ENCODE results near the gene ADH1C.

The ADH1C gene

DNA sequence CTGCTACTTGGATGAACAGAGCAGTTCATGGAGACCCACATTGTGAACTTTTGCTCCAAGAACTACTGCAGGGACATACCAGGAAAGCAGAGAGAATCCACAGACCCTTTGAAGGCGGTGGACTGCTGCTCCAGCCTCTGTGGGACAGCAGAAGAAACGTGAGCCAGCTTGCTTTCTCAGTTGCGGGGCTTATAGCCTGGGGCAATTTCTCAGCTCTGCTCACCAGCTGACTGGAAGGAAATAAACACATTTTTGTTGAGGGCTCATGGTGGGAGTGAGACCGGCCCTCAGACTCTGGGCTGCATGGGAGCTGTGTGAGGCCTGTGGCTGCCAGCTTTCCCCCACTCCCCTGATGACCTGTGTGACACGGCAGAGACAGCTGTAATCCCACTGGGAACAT lies 59.2 kb downstream of the ADH1C start:
- no peak for DNase-seq

DNA sequence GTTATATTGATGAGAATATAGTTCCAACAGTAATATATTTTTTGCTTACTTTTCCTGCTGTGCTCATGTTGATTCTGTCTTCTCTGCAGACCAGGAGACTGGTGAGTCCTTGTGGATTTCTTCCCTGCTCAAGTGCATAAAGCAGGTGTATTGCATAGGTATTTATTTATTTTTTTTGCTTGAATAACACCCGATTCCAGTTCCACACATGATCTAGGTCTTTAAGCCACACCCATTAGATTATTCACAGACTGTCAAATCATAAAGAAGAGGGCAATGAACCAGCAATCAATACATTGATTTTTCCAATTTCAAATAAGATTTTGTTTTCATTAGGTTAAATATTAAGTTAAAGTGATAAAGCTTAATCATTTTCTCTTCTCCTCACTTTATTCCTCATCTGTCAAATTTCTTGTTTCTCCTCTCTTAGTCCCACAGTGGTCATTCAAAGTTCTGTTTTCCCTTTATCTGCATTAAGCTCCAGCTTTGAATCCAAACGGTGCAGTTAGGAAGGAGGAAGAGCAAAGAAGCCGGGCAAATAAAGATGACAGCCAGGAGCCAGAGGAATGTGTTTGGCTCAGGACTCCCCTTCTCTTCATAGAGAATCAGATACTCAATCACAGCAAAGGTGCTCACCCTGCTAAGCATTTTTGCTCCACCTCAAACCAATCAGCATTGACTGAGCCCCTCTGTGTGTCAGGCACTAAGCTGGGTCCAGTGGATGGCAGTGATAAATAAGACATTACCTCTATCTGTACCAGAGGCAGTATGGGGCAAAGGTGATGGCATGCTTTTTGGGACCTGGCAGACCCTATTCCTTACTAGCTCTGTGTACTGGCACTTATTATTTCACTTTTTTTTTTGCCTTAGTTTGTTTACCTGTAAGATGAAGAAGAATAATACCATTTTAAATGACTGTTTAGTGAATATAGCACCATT lies 61.4 kb downstream of the ADH1C start, which contains the start of gene ADH1A:
Gene ADH1A (minus strand): TSS at position 138 of the 939 bp plus-strand sequence. CDS start 71 bp downstream, at position 67.
- DNase-seq = no peak
